Body of pancreas (tissue), 4 donors: ENCODE results near the gene HCCS. TPM values are rescaled to one million over a fixed set of nuclear protein-coding genes. Genes with fewer than 3 reads are reported as not detected.

Experiments used
- ATAC-seq: fragments of 150-250 bp; one replicate; pipeline ENCODE4 v1.9.1; 2016
- DNase-seq, 4 donors: peaks; one replicate each; pipeline ENCODE4 v3.0.0-alpha.2; 2019
- H3K27ac ChIP-seq, 4 donors: fragments of 200-600 bp; sonication (generic); 1 replicate in 3 of 4; 2 replicates in 1 of 4; pipeline versions ENCODE4 v1.5.1 to v1.6.1; 2016 to 2019; ENCODE audit warnings: mild to moderate bottlenecking in 1 of 4, mixed read lengths in 1 of 4, moderate library complexity in 1 of 4
- H3K27me3 ChIP-seq, 2 donors: fragments of 200-600 bp; sonication (generic); one replicate each; pipeline ENCODE4 v1.6.0; 2016; ENCODE audit warnings: mild to moderate bottlenecking in 1 of 2
- H3K36me3 ChIP-seq, 2 donors: fragments of 200-600 bp; sonication (generic); replicated peaks in 1 of 2; 2 replicates each; pipeline ENCODE4 v1.5.1; 2016; ENCODE audit warnings: low read depth in 2 of 2; ENCODE audit not compliant: insufficient read depth in 1 of 2
- H3K4me1 ChIP-seq: fragments of 200-600 bp; sonication (generic); one replicate; pipeline ENCODE4 v1.6.0; 2016
- H3K4me3 ChIP-seq, 2 donors: fragments of 200-600 bp; sonication (generic); 1 replicate in 1 of 2; 2 replicates in 1 of 2; pipeline ENCODE4 v1.5.1; 2016 to 2019
- H3K9me3 ChIP-seq, 3 donors: fragments of 200-600 bp; sonication (generic); 1 replicate in 2 of 3; 2 replicates in 1 of 3; pipeline ENCODE4 v1.5.1; 2016
- CTCF ChIP-seq, 7 experiments: fragments of 450-650 bp in 4 of 7; fragments of 200-600 bp in 3 of 7; sonication (generic) in 3 of 7; IDR thresholded peaks; one replicate each; pipeline ENCODE4 v1.5.1; 2016 to 2019; ENCODE audit warnings: antibody characterized with exemption in 7 of 7
- POLR2A ChIP-seq, 3 donors: fragments of 450-650 bp; IDR thresholded peaks; one replicate each; pipeline ENCODE4 v1.6.1; 2016; ENCODE audit warnings: antibody characterized with exemption in 3 of 3, mild to moderate bottlenecking in 2 of 3
- WGBS, 2 donors: methylation state at CpG; one replicate each; pipeline ENCODE4 v1.1.5; 2017; 5-methylcytosine and 5-hydroxymethylcytosine counted together
- intact Hi-C: fragments of 100-400 bp; cut with DNase I; formaldehyde crosslinking; loops from one replicate; pipeline ENCODE4 v1.15.1; 2023
- total RNA-seq, 2 donors: library from RNA; depleted of rRNA; stranded (reverse); fragments of >200 nt; gene quantifications; one replicate each; pipeline ENCODE4 v1.1.0, GENCODE V29; 2016

HCCS gene
- 1 to 10 TPM; 4.4 to 7.3 TPM for total RNA-seq

DNA sequence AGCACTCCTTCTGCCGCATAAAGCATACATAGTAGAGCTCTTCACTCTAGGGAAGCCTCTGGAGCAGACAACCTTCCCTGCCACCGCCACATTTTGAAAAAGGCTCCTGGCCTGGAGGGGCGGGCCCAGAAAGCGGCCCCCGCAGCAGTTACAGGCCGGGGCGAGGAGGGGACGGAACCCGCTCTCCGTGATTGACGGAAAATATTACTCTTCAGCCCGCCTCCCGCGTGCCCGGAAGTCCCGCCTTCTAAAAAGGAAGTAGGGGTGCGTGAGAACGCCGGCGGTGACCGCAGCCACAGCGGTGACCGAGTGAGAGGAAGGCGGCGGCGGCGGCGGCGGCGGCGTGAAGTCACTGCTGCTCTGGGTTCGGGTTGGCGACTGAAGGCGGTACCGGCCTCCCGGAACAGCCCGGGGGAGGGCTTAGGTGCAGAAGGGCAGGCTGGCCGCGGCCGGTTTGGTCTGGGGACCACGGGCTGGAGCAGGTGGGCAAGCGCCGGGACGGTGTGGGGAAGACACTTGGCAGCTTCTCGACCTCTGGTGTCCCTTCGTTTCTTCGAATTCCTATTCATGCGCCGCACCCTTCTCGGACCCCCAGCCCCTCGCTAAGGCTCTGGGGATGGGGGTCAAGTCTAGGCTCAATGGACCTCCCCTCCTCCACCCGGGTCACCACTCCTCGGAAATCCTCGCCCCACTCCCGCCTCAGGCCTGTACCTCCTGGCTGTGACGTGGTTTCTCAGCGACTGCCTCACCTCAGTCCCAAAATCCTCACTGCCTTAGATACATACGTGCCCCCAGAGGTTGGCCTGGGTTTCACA, at the start of gene HCCS:
TSS of gene HCCS (plus strand) at position 296 of the 815 bp plus-strand sequence. CDS start 729 bp downstream, outside the sequence.
- Histone ChIP-seq H3K4me3 (peak within 1 kb of the TSS; percentile 41 to 48), H3K9me3 (no peaks in the 10 kb centered on the region), H3K36me3 (peaks cover 0 to 2% of the 10 kb centered on the region in 2 donors), H3K27me3 (no peaks in the 10 kb centered on the region), H3K4me1 (peaks cover 11% of the 10 kb centered on the region), H3K27ac (peak within 1 kb of the TSS; percentile 41 to 83 (median 72))
- intact Hi-C loops: no loop called here
- WGBS, 2 donors: 0 to 4% methylated on average over 7 to 47 of the region's 58 CpGs
- DNase-seq: peak; percentile 81 to 87 (median 84)
- ATAC-seq: peak; percentile 99
- TF ChIP-seq CTCF (IDR thresholded peaks at IDR 0.05): peak in 1 of 7 experiments; percentile 9
- peak; percentile 56 to 89 (median 76) for TF ChIP-seq POLR2A (IDR thresholded peaks at IDR 0.05)

- no peak for TF ChIP-seq POLR2A (IDR thresholded peaks at IDR 0.05)
- TF ChIP-seq CTCF (IDR thresholded peaks at IDR 0.05): no peak
- Histone ChIP-seq H3K27me3 (no peaks in the 10 kb centered on the region), H3K36me3 (no peaks in the 10 kb centered on the region), H3K27ac (no peak overlapping the region), H3K4me1 (no peaks in the 10 kb centered on the region), H3K4me3 (no peak overlapping the region), H3K9me3 (no peaks in the 10 kb centered on the region)
- intact Hi-C loops: no loop called here
- DNase-seq (no peak), ATAC-seq (no peak)
- 97% methylated on average over 4 of the region's 5 CpGs; no CpG with 5 or more reads in 1 of the 2 donors for whole genome bisulfite sequencing, 2 donors
Observed at GRCh38 chrX:11064276-11064675, 46.9 kb upstream of the HCCS start.

GRCh38 chrX:11064851-11065600, 46.1 kb upstream of the HCCS start:
- H3K9me3 ChIP-seq: no peaks in the 10 kb centered on the region
- no peaks in the 10 kb centered on the region for H3K27me3 ChIP-seq
- H3K27ac ChIP-seq: peak overlapping the region in 1 of 4 donors; percentile 34
- 57 to 61% methylated on average over 8 of the region's 8 CpGs for WGBS, 2 donors
- ATAC-seq (peak; percentile 33), DNase-seq (no peak)
- TF ChIP-seq POLR2A (IDR thresholded peaks at IDR 0.05) (no peak), CTCF (IDR thresholded peaks at IDR 0.05) (no peak)
- no peaks in the 10 kb centered on the region for H3K36me3 ChIP-seq
- no peak overlapping the region for H3K4me3 ChIP-seq
- intact Hi-C loops: no loop called here
- no peaks in the 10 kb centered on the region for H3K4me1 ChIP-seq

- H3K27me3 ChIP-seq: no peaks in the 10 kb centered on the region
- H3K9me3 ChIP-seq: no peaks in the 10 kb centered on the region
- 91 to 96% methylated on average over 2 of the region's 2 CpGs for WGBS, 2 donors
- intact Hi-C loops: no loop called here
- TF ChIP-seq CTCF (IDR thresholded peaks at IDR 0.05) (no peak), POLR2A (IDR thresholded peaks at IDR 0.05) (no peak)
- H3K4me3 ChIP-seq: no peak overlapping the region
- no peak for ATAC-seq
- H3K27ac ChIP-seq: no peak overlapping the region
- H3K4me1 ChIP-seq: no peaks in the 10 kb centered on the region
- no peak for DNase-seq
- no peaks in the 10 kb centered on the region for H3K36me3 ChIP-seq
Observed at GRCh38 chrX:11066812-11067211, 44.3 kb upstream of the HCCS start.
